ENCODE data around the gene CHD3. TPM values are rescaled to one million over a fixed set of nuclear protein-coding genes. Genes with fewer than 3 reads are reported as not detected.

CHD3 gene
- polyA plus RNA-seq, 2 of the 4 experiments (the other 2 are of a cell fraction) = 56.3 to 111 TPM

DNA sequence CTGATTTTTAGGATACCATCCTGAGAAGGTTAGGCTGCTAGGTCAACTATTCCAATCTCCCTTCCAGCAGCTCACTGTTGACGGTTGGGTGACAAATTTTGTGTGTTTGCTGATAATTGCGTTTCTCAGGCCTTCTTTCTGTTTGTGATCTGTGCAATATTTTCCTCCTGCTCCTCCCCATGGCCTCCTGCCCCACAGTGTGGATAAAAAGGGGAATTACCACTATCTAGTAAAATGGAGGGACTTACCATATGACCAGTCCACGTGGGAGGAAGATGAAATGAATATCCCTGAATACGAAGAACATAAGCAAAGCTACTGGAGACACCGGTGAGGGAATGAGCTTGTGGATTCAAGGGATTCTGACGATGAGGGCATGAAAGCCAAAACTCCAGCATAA, 9.2 kb downstream of the CHD3 start (continued):
- TF ChIP-seq TP53 (CRISPR knock-in tag; IDR thresholded peaks at IDR 0.05) = no peak
- no peak for TF ChIP-seq TFCP2L1 (CRISPR knock-in tag; IDR thresholded peaks at IDR 0.05)
- TF ChIP-seq, protein P1, sequence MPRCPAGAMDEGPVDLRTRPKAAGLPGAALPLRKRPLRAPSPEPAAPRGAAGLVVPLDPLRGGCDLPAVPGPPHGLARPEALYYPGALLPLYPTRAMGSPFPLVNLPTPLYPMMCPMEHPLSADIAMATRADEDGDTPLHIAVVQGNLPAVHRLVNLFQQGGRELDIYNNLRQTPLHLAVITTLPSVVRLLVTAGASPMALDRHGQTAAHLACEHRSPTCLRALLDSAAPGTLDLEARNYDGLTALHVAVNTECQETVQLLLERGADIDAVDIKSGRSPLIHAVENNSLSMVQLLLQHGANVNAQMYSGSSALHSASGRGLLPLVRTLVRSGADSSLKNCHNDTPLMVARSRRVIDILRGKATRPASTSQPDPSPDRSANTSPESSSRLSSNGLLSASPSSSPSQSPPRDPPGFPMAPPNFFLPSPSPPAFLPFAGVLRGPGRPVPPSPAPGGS (IDR thresholded peaks at IDR 0.05) = no peak
- no peak for TF ChIP-seq MYC (IDR thresholded peaks at IDR 0.05; ENCODE audit: borderline replicate concordance, low read length)
- no peak for TF ChIP-seq CBX8 (IDR thresholded peaks at IDR 0.05)
- TF ChIP-seq RAD21 (conservative IDR thresholded peaks at IDR 0.05 in 1 of 2, IDR thresholded peaks at IDR 0.05 in 1 of 2) = peak; percentile 81 to 88

DNA sequence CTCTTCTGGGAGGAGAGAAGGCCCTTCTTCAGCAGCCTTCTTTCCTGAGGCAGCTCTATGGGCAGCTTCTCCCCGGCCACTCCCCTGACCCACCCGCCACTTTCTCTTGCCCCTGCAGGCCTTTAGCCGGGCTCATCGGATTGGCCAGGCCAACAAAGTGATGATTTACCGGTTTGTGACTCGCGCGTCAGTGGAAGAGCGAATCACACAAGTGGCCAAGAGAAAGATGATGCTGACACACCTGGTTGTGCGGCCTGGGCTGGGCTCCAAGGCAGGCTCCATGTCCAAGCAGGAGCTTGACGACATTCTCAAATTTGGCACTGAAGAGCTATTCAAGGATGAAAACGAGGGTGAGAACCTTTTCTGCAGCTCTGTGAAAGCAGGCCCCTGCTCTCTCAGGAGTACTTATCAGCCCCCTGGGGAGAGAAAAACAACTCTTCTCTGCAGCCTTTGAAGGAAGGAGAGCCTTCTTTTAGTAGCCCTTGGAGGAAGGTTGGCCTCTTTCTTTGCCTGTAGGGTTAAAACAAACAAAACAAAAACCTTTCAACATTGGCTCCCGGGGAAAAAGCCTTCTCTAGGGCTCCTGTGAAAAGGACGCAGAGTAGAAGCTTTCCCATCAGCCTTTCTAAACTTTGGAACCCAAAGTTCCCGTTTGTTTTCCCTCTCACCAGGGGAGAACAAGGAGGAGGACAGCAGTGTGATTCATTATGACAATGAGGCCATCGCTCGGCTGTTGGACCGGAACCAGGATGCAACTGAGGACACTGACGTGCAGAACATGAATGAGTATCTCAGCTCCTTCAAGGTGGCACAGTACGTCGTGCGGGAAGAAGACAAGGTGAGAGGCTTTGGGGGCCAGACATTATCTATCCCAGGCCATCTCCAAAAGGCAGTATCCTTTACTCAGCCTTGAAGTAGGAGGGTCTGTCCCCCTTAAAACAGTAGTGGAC, 14.8 kb downstream of the CHD3 start:
- ChIA-PET CTCF (interaction anchor here (0.8 to 15.1 kb wide), 16 partner anchors 7 to 216 kb away, joined by 3 to 339 read pairs (median 6); partner anchors contain the start of genes CHD3 and RNF227), POLR2A (no interaction called here)
- Histone ChIP-seq H3K27ac (no peak overlapping the region), H3K4me2 (no peak overlapping the region), H3K9me3 (no peaks in the 10 kb centered on the region), H3K4me3 (no peak overlapping the region), H3K4me1 (no peaks in the 10 kb centered on the region)
- 88% methylated on average over 22 of the region's 22 CpGs for WGBS (ENCODE audit: missing lambda C conversion rate)
- ATAC-seq = no peak
- FAIRE-seq = no peak
- DNase-seq (ENCODE audit: low read depth in 1 of 2, low spot score in 1 of 2) = no peak
- TF ChIP-seq EP300 (IDR thresholded peaks at IDR 0.05) (no peak), NR3C1 (IDR thresholded peaks at IDR 0.05) (no peak), ZC3H11A (IDR thresholded peaks at IDR 0.05) (no peak), ZSCAN20 (CRISPR knock-in tag; IDR thresholded peaks at IDR 0.05) (no peak), FOSL2 (IDR thresholded peaks at IDR 0.05) (no peak), FOSL2 (CRISPR knock-in tag; IDR thresholded peaks at IDR 0.05) (no peak), KDM5A (IDR thresholded peaks at IDR 0.05) (no peak), JUN (IDR thresholded peaks at IDR 0.05) (no peak), RNF2 (IDR thresholded peaks at IDR 0.05; ENCODE audit: borderline replicate concordance, low read depth) (no peak)
- TF ChIP-seq, protein P2, sequence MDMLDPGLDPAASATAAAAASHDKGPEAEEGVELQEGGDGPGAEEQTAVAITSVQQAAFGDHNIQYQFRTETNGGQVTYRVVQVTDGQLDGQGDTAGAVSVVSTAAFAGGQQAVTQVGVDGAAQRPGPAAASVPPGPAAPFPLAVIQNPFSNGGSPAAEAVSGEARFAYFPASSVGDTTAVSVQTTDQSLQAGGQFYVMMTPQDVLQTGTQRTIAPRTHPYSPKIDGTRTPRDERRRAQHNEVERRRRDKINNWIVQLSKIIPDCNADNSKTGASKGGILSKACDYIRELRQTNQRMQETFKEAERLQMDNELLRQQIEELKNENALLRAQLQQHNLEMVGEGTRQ (IDR thresholded peaks at IDR 0.05) = no peak
- TF ChIP-seq, protein P3, sequence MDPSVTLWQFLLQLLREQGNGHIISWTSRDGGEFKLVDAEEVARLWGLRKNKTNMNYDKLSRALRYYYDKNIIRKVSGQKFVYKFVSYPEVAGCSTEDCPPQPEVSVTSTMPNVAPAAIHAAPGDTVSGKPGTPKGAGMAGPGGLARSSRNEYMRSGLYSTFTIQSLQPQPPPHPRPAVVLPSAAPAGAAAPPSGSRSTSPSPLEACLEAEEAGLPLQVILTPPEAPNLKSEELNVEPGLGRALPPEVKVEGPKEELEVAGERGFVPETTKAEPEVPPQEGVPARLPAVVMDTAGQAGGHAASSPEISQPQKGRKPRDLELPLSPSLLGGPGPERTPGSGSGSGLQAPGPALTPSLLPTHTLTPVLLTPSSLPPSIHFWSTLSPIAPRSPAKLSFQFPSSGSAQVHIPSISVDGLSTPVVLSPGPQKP (IDR thresholded peaks at IDR 0.05; ENCODE audit: low read depth, low read length) = no peak

DNA sequence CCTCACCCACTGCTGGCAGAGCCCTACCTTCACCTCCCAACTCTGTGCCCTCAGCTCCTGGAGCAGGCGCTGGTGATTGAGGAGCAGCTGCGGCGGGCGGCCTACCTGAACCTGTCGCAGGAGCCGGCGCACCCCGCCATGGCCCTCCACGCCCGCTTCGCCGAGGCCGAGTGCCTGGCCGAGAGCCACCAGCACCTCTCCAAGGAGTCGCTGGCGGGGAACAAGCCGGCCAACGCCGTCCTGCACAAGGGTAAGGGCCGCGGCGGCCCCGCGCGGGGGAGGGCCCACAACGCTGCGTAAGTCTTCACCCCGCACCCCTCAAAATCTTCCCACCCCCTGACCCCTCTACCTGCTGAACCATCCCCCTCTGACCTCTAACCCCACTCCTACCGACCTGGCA, 20.5 kb downstream of the CHD3 start:
- TF ChIP-seq FOSL2 (IDR thresholded peaks at IDR 0.05) = no peak
- TF ChIP-seq FOSL2 (CRISPR knock-in tag; IDR thresholded peaks at IDR 0.05) = no peak
- TF ChIP-seq PHF8 (IDR thresholded peaks at IDR 0.05; ENCODE audit: borderline replicate concordance, low read depth) = no peak
- TF ChIP-seq, protein P3 (IDR thresholded peaks at IDR 0.05; ENCODE audit: low read depth, low read length) = no peak
- no peak for TF ChIP-seq HOXB5 (CRISPR knock-in tag; IDR thresholded peaks at IDR 0.05)
- Histone ChIP-seq H3K27ac (no peak overlapping the region), H3K4me3 (no peak overlapping the region), H3K9me3 (no peaks in the 10 kb centered on the region), H3K4me1 (no peaks in the 10 kb centered on the region; the same call in 2 of the 3 replicates), H3K4me2 (no peak overlapping the region)
- WGBS (ENCODE audit: missing lambda C conversion rate) = 96% methylated on average over 28 of the region's 29 CpGs
- FAIRE-seq = no peak
- ATAC-seq = no peak
- CTCF ChIA-PET = interaction anchor here (1.9 to 15.1 kb wide), 5 partner anchors 10 to 133 kb away, joined by 5 to 339 read pairs (median 151); no protein-coding TSS in a partner anchor
- POLR2A ChIA-PET = no interaction called here
- DNase-seq (ENCODE audit: low read depth in 1 of 2, low spot score in 1 of 2) = no peak
